Glutamatergic neuron (in vitro differentiated cells): ENCODE measurements around the gene LRRC14B. TPM values are rescaled to one million over a fixed set of nuclear protein-coding genes. Genes with fewer than 3 reads are reported as not detected.
"Not testable (repeated sequence)": the region's sequence is repeated elsewhere in the genome, so short reads cannot be mapped to it uniquely, and the experiment has no call there.

Experiments
- DNase-seq: peaks from one replicate; pipeline ENCODE4 v3.0.0; 2022
- H3K27ac Mint-ChIP-seq: one replicate; pipeline ENCODE4 v1.8.0; 2020; ENCODE audit warnings: mild to moderate bottlenecking, mixed read lengths, inconsistent platforms; ENCODE audit not compliant: unreplicated experiment
- H3K27me3 Mint-ChIP-seq: one replicate; pipeline ENCODE4 v1.8.0; 2020; ENCODE audit warnings: mild to moderate bottlenecking, moderate library complexity, mixed read lengths, inconsistent platforms; ENCODE audit not compliant: unreplicated experiment
- H3K36me3 Mint-ChIP-seq: one replicate; pipeline ENCODE4 v1.8.0; 2020; ENCODE audit warnings: mild to moderate bottlenecking, mixed read lengths, inconsistent platforms; ENCODE audit not compliant: unreplicated experiment
- H3K4me1 Mint-ChIP-seq: one replicate; pipeline ENCODE4 v1.8.0; 2020; ENCODE audit warnings: mild to moderate bottlenecking, low read depth, mixed read lengths, inconsistent platforms; ENCODE audit not compliant: unreplicated experiment
- H3K4me3 Mint-ChIP-seq: one replicate; pipeline ENCODE4 v1.8.0; 2020; ENCODE audit warnings: mild to moderate bottlenecking, mixed read lengths, inconsistent platforms; ENCODE audit not compliant: unreplicated experiment
- H3K9me3 Mint-ChIP-seq: one replicate; pipeline ENCODE4 v1.8.0; 2020; ENCODE audit warnings: mild to moderate bottlenecking, moderate library complexity, mixed read lengths, inconsistent platforms; ENCODE audit not compliant: unreplicated experiment
- total RNA-seq: library from RNA; stranded (reverse); fragmentation: NEBNext Ultra II Directional; extraction: Animal tissue kit (Norgen Biotek cat#: 25700); gene quantifications from one replicate; pipeline ENCODE4 v1.2.1, GENCODE V29; 2021; ENCODE audit not compliant: unreplicated experiment

Gene LRRC14B
- total RNA-seq, 1 donor from 2014 or later: not detected

GRCh38 chr5:243683-244367, 52.5 kb downstream of the LRRC14B start:
- not testable (repeated sequence) for H3K27ac Mint-ChIP-seq, H3K4me1 Mint-ChIP-seq, H3K27me3 Mint-ChIP-seq, H3K9me3 Mint-ChIP-seq, H3K4me3 Mint-ChIP-seq, DNase-seq
- peaks cover 38% of the 10 kb centered on the region for H3K36me3 Mint-ChIP-seq

- not testable (repeated sequence) for DNase-seq, H3K9me3 Mint-ChIP-seq, H3K27ac Mint-ChIP-seq, H3K4me1 Mint-ChIP-seq, H3K4me3 Mint-ChIP-seq, H3K27me3 Mint-ChIP-seq
- H3K36me3 Mint-ChIP-seq: peaks cover 34% of the 10 kb centered on the region
These were observed 54.4 kb downstream of the LRRC14B start for GRCh38 chr5:245717-246116.

Other genes with a start within 250 kb of the LRRC14B start
- gene PLEKHG4B, start 99.3 kb upstream of the LRRC14B start, total RNA-seq: 49.4 TPM
- 11.9 TPM for gene CCDC127, start 26.7 kb downstream of the LRRC14B start, total RNA-seq
- 81.3 TPM for gene SDHA, start 26.8 kb downstream of the LRRC14B start, total RNA-seq
- 56.9 TPM for gene PDCD6, start 80.2 kb downstream of the LRRC14B start, total RNA-seq
- 2.0 TPM for gene AHRR, start 130.2 kb downstream of the LRRC14B start, total RNA-seq